IPS DF 6.9 (cell line): ENCODE measurements around the gene TSPAN9.

ENCODE experiments used
- DNase-seq: peaks from one replicate; pipeline ENCODE4 v3.0.0-alpha.2; 2013; ENCODE audit warnings: low read depth, low spot score
- H3K27ac ChIP-seq: one replicate; pipeline ENCODE4 v1.5.1; 2013; ENCODE audit warnings: low read length, control low read depth
- H3K27me3 ChIP-seq: 2 replicates; pipeline ENCODE4 v1.6.1; 2013; ENCODE audit warnings: mild to moderate bottlenecking, low read length; ENCODE audit not compliant: control insufficient read depth, insufficient read depth
- H3K36me3 ChIP-seq: 2 replicates; pipeline ENCODE4 v1.6.1; 2013; ENCODE audit warnings: low read length; ENCODE audit not compliant: control insufficient read depth, insufficient read depth
- H3K4me1 ChIP-seq: 2 replicates; pipeline ENCODE4 v1.6.1; 2013; ENCODE audit warnings: low read length; ENCODE audit not compliant: control insufficient read depth, insufficient read depth
- H3K4me3 ChIP-seq: 2 replicates; pipeline ENCODE4 v1.5.1; 2013; ENCODE audit warnings: mild to moderate bottlenecking, low read length
- H3K9me3 ChIP-seq: 2 replicates; pipeline ENCODE4 v1.6.1; 2013; ENCODE audit warnings: low read length, inconsistent platforms; ENCODE audit not compliant: control insufficient read depth, insufficient read depth
- WGBS: extraction: QIAGEN DNeasy Blood & Tissue Kit; methylation state at CpG from one replicate; pipeline ENCODE4 v1.1.7; 2013; ENCODE audit warnings: mixed read lengths, missing lambda C conversion rate; ENCODE audit not compliant: insufficient read length, insufficient coverage; 5-methylcytosine and 5-hydroxymethylcytosine counted together

Gene TSPAN9

GRCh38 chr12:3078086-3078820 lies 1.1 kb downstream of the TSPAN9 start:
- no peaks in the 10 kb centered on the region; the same call in 1 of the 2 replicates for H3K36me3 ChIP-seq
- peaks cover 1% of the 10 kb centered on the region; the same call in 1 of the 2 replicates for H3K4me1 ChIP-seq
- no peak for DNase-seq
- no CpG with 5 or more reads among the region's 10 CpGs for WGBS
- no peaks in the 10 kb centered on the region for H3K9me3 ChIP-seq
- H3K27me3 ChIP-seq: no peaks in the 10 kb centered on the region
- peak overlapping the region; percentile 82; the same call in 1 of the 2 replicates for H3K4me3 ChIP-seq
- no peak overlapping the region for H3K27ac ChIP-seq

- no CpG with 5 or more reads among the region's 9 CpGs for WGBS
- Histone ChIP-seq H3K4me1 (peaks cover 6% of the 10 kb centered on the region; the same call in 1 of the 2 replicates), H3K4me3 (no peak overlapping the region), H3K9me3 (no peaks in the 10 kb centered on the region), H3K36me3 (no peaks in the 10 kb centered on the region; the same call in 1 of the 2 replicates), H3K27ac (no peak overlapping the region), H3K27me3 (no peaks in the 10 kb centered on the region)
- DNase-seq: no peak
Measured at GRCh38 chr12:3081091-3081490, 3.9 kb downstream of the TSPAN9 start.

DNA sequence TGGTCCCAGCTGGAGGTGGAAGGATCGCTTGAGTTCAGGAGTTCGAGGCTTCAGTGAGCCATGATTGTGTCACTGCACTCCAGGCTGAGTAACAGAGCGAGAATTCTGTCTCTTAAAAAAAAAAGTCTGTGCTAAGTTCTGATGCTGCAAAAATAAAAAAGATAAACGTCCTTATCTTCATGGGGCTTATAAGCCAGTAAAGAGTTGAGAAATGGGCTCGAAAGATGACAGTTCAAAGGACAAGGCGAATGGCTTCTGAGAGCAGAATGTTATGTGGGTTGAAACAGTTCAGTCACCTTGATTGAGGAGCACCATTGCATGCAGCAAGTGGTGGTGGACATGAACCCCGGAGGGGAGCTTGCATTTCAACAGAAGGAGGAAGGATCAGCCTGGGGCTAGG lies 4.7 kb downstream of the TSPAN9 start:
- WGBS: no CpG with 5 or more reads among the region's 7 CpGs
- no peaks in the 10 kb centered on the region for H3K9me3 ChIP-seq

GRCh38 chr12:3083241-3083920 lies 6.2 kb downstream of the TSPAN9 start:
- H3K36me3 ChIP-seq: no peaks in the 10 kb centered on the region
- H3K4me1 ChIP-seq: peaks cover 5% of the 10 kb centered on the region; the same call in 1 of the 2 replicates
- H3K9me3 ChIP-seq: no peaks in the 10 kb centered on the region
- no peak overlapping the region for H3K4me3 ChIP-seq
- no peak overlapping the region for H3K27ac ChIP-seq
- no CpG with 5 or more reads among the region's 6 CpGs for WGBS
- H3K27me3 ChIP-seq: no peaks in the 10 kb centered on the region
- DNase-seq: no peak

More for the DNA sequence above, 4.7 kb downstream of the TSPAN9 start:
- Histone ChIP-seq H3K36me3 (no peaks in the 10 kb centered on the region; the same call in 1 of the 2 replicates), H3K27ac (no peak overlapping the region), H3K27me3 (no peaks in the 10 kb centered on the region), H3K4me3 (no peak overlapping the region), H3K4me1 (peaks cover 6% of the 10 kb centered on the region; the same call in 1 of the 2 replicates)
- DNase-seq: no peak

DNA sequence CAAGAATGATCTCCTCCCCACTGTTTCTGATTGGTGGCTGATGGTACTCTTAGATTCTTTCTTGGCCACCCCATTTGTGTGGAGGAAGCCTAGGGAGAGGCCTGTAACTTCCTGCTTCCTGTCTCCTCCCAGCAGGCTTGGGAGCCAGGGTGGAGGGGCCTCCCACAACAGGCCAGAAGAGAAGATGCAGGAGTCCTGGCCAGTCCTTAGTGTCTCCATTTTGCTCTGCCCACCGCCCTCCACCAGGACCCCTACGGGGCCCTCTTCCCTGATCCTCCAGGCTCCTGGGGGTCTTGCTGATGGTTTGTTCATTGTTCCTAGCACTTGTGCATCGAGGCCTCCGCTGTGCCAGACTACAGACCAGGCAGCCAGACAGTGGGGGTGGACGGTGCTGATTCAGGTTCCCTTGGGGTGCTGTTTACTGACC lies 6.8 kb downstream of the TSPAN9 start:
- no peaks in the 10 kb centered on the region for H3K36me3 ChIP-seq
- no peak overlapping the region for H3K4me3 ChIP-seq
- H3K27me3 ChIP-seq: no peaks in the 10 kb centered on the region
- no peaks in the 10 kb centered on the region for H3K9me3 ChIP-seq
- no peak for DNase-seq
- H3K27ac ChIP-seq: no peak overlapping the region
- peaks cover 5% of the 10 kb centered on the region; the same call in 1 of the 2 replicates for H3K4me1 ChIP-seq
- WGBS: no CpG with 5 or more reads among the region's 5 CpGs

GRCh38 chr12:3084742-3085141 lies 7.6 kb downstream of the TSPAN9 start:
- no peaks in the 10 kb centered on the region for H3K27me3 ChIP-seq
- H3K27ac ChIP-seq: no peak overlapping the region
- H3K9me3 ChIP-seq: no peaks in the 10 kb centered on the region
- no CpG with 5 or more reads among the region's 12 CpGs for WGBS
- peaks cover 5% of the 10 kb centered on the region; the same call in 1 of the 2 replicates for H3K4me1 ChIP-seq
- peak; percentile 48 for DNase-seq
- no peaks in the 10 kb centered on the region for H3K36me3 ChIP-seq
- H3K4me3 ChIP-seq: no peak overlapping the region

DNA sequence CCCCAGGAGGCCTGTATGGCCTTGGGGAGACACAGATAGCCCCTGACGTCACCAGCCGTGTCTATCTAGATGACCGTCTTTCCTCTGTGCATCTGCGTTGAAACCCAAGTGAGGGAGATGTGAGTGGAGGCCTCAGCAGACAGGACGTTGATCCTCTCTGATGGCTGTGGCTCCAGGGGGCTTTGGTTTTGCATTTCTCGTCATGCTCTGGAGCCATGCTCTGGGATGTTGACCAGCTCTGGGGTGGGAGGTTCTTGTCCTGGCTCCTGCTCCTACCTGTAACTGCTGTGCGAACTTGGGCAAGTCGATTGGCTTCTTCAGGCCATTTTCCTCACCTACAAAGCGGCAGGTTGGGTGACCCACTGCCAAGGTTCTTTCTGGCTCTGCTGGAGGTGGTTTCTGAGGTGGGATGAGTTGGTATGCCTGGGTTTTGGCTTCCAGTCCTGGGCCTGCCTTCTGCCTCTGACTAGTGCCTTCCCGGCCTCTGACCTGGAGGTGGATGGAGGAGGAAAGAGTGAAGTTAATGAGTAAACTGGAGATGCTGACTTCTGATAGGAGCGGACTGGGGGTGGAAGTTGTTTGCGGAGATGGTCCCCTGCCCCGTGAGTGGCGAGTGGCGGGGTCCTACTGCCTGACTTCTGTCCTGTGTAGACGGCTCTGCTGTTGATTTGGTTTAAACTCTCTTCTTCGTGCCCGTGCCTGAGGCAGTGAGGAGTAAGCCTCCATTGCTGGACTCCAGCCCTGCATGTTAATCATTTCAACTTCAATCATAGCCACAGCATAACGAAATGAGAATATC lies 8.4 kb downstream of the TSPAN9 start:
- no CpG with 5 or more reads among the region's 19 CpGs for WGBS

DNA sequence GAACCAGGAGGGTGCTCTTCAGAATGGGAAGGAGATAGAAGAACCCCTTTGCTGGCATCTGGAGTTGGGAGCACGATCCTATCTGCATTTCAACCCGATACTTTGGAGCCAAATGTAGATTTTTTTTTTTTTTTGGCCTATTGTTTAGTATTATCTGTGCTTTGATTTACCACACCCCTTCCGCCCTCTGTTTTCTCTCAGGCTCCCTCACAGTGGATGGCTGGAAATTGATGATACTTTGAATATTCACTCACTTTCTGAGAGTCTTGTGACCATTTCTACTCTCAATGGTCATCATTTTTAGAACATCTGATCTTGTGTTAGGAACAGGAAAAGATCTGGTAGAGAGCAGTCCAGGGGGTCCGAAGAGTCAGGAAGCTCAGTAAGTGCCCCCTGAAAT lies 9.0 kb downstream of the TSPAN9 start:
- no peak overlapping the region for H3K4me3 ChIP-seq
- peaks cover 5% of the 10 kb centered on the region; the same call in 1 of the 2 replicates for H3K4me1 ChIP-seq
- DNase-seq: no peak
- H3K9me3 ChIP-seq: no peaks in the 10 kb centered on the region
- H3K27me3 ChIP-seq: no peaks in the 10 kb centered on the region
- no peaks in the 10 kb centered on the region for H3K36me3 ChIP-seq
- no peak overlapping the region for H3K27ac ChIP-seq
- no CpG with 5 or more reads among the region's 4 CpGs for WGBS

More for the DNA sequence above, 8.4 kb downstream of the TSPAN9 start:
- H3K4me3 ChIP-seq: no peak overlapping the region
- H3K9me3 ChIP-seq: no peaks in the 10 kb centered on the region
- peaks cover 5% of the 10 kb centered on the region; the same call in 1 of the 2 replicates for H3K4me1 ChIP-seq
- no peaks in the 10 kb centered on the region for H3K27me3 ChIP-seq
- no peak for DNase-seq
- H3K36me3 ChIP-seq: no peaks in the 10 kb centered on the region
- H3K27ac ChIP-seq: no peak overlapping the region

- Histone ChIP-seq H3K36me3 (no peaks in the 10 kb centered on the region), H3K9me3 (no peaks in the 10 kb centered on the region), H3K4me1 (peaks cover 5% of the 10 kb centered on the region; the same call in 1 of the 2 replicates), H3K27ac (no peak overlapping the region), H3K4me3 (no peak overlapping the region), H3K27me3 (no peaks in the 10 kb centered on the region)
- DNase-seq: no peak
- no CpG with 5 or more reads among the region's 9 CpGs for WGBS
Measured at GRCh38 chr12:3086729-3087323, 9.6 kb downstream of the TSPAN9 start.
